Activated CD8-positive, alpha-beta memory T cell treated with anti-CD3 and anti-CD28 coated beads, Interleukin-2, amount 50 U/mL, for 48 hours (primary cell): ENCODE measurements around the gene MUC21.
"Not testable (repeated sequence)": the region's sequence is repeated elsewhere in the genome, so short reads cannot be mapped to it uniquely, and the experiment has no call there.

Source experiments
- DNase-seq: peaks from one replicate; pipeline ENCODE4 v3.0.0-alpha.2; 2020

MUC21 gene

GRCh38 chr6:30970946-30971345, 12.6 kb upstream of the MUC21 start:
- no peak for DNase-seq

GRCh38 chr6:30972816-30973215, 10.7 kb upstream of the MUC21 start:
- DNase-seq = no peak

GRCh38 chr6:30974490-30975252, 8.8 kb upstream of the MUC21 start:
- DNase-seq = no peak

GRCh38 chr6:30979141-30979540, 4.4 kb upstream of the MUC21 start:
- no peak for DNase-seq

GRCh38 chr6:30979690-30980089, 3.8 kb upstream of the MUC21 start:
- DNase-seq = no peak

GRCh38 chr6:30981942-30982772, 1.4 kb upstream of the MUC21 start:
- DNase-seq = no peak

GRCh38 chr6:30985490-30985889, 2.0 kb downstream of the MUC21 start:
- no peak for DNase-seq

GRCh38 chr6:30987304-30987703, 3.8 kb downstream of the MUC21 start:
- no peak for DNase-seq

GRCh38 chr6:30988209-30988825, 4.8 kb downstream of the MUC21 start:
- no peak for DNase-seq

GRCh38 chr6:30990422-30991086, 7.0 kb downstream of the MUC21 start:
- DNase-seq = no peak

- DNase-seq = no peak
Observed at GRCh38 chr6:30991891-30992290, 8.4 kb downstream of the MUC21 start.

- no peak for DNase-seq
Observed at GRCh38 chr6:30997301-30997700, 13.8 kb downstream of the MUC21 start.

GRCh38 chr6:30998785-30999184, 15.3 kb downstream of the MUC21 start:
- DNase-seq = no peak

GRCh38 chr6:31000067-31000860, 16.7 kb downstream of the MUC21 start:
- not testable (repeated sequence) for DNase-seq

GRCh38 chr6:31001281-31001888, 17.9 kb downstream of the MUC21 start:
- DNase-seq = no peak

GRCh38 chr6:31002471-31002870, 19.0 kb downstream of the MUC21 start:
- DNase-seq = no peak

GRCh38 chr6:31004794-31005193, 21.3 kb downstream of the MUC21 start:
- no peak for DNase-seq

GRCh38 chr6:31005249-31006020, 21.9 kb downstream of the MUC21 start:
- no peak for DNase-seq

- no peak for DNase-seq
Observed at GRCh38 chr6:31007694-31008093, 24.2 kb downstream of the MUC21 start.

- DNase-seq = no peak
Observed at GRCh38 chr6:31008165-31008564, 24.6 kb downstream of the MUC21 start.

- peak; percentile 13 for DNase-seq
Observed at GRCh38 chr6:31009731-31010130, 26.2 kb downstream of the MUC21 start.
